CD4-positive, alpha-beta T cell (primary cell): ENCODE measurements around the gene EIF5. TPM values are rescaled to one million over a fixed set of nuclear protein-coding genes. Genes with fewer than 3 reads are reported as not detected.
A peak's percentile ranks its signal among the peaks of the same experiment; 100 is the strongest.

Experiments
- ATAC-seq: fragments of 200-7000 bp; cut with Tn5 transposase; one replicate; pipeline ENCODE4 v1.10.0; 2022; ENCODE audit warnings: mild to moderate bottlenecking; ENCODE audit not compliant: poor library complexity
- CTCF ChIA-PET: fragments of 350-600 bp; sonication (Branson Sonifier 250); formaldehyde crosslinking; loops from one replicate; lab custom pipeline; 2021; ENCODE audit warnings: antibody characterized with exemption, inconsistent platforms; lab: Charles Lee
- POLR2A ChIA-PET: fragments of 350-600 bp; sonication (Branson Sonifier 250); formaldehyde crosslinking; loops from one replicate; lab custom pipeline; 2021; ENCODE audit warnings: antibody characterized with exemption, inconsistent platforms; lab: Charles Lee
- DNase-seq, 14 experiments: peaks; one replicate each; pipeline ENCODE4 v3.0.0-alpha.2; 2013 to 2020; ENCODE audit warnings: mixed read lengths in 2 of 14
- H3K27ac ChIP-seq, 2 donors: one replicate each; pipeline versions ENCODE4 v1.5.1 to v1.7.0; 2013; ENCODE audit warnings: low read length in 2 of 2, low read depth in 1 of 2, mild to moderate bottlenecking in 1 of 2
- H3K27me3 ChIP-seq, 2 experiments: 1 replicate in 1 of 2; 2 replicates in 1 of 2; pipeline versions ENCODE4 v1.6.1 to v1.7.0; 2013; ENCODE audit warnings: low read length in 2 of 2, control low read depth in 1 of 2, mild to moderate bottlenecking in 1 of 2, moderate library complexity in 1 of 2; ENCODE audit not compliant: insufficient read depth in 2 of 2, control insufficient read depth in 1 of 2
- H3K36me3 ChIP-seq: one replicate; pipeline ENCODE4 v1.6.1; 2013; ENCODE audit warnings: low read length, control low read depth; ENCODE audit not compliant: insufficient read depth
- H3K4me1 ChIP-seq: one replicate; pipeline ENCODE4 v1.6.1; 2013; ENCODE audit warnings: low read length, control low read depth; ENCODE audit not compliant: insufficient read depth
- H3K4me3 ChIP-seq: one replicate; pipeline ENCODE4 v1.5.1; 2013; ENCODE audit warnings: mild to moderate bottlenecking, low read length, moderate library complexity
- H3K9me3 ChIP-seq, 2 experiments: 1 replicate in 1 of 2; 2 replicates in 1 of 2; pipeline versions ENCODE4 v1.6.1 to v1.7.0; 2013; ENCODE audit warnings: low read length in 2 of 2, mild to moderate bottlenecking in 2 of 2, control low read depth in 1 of 2, moderate library complexity in 1 of 2; ENCODE audit not compliant: control insufficient read depth in 1 of 2, insufficient read depth in 1 of 2
- H3K27ac Mint-ChIP-seq: one replicate; pipeline ENCODE4 v1.8.0; 2020; ENCODE audit warnings: mixed read lengths
- H3K27me3 Mint-ChIP-seq: one replicate; pipeline ENCODE4 v1.8.0; 2021; ENCODE audit warnings: mixed read lengths
- H3K36me3 Mint-ChIP-seq: one replicate; pipeline ENCODE4 v1.8.0; 2021; ENCODE audit warnings: low read depth, mixed read lengths
- H3K4me1 Mint-ChIP-seq: one replicate; pipeline ENCODE4 v1.8.0; 2021; ENCODE audit warnings: low read depth, mixed read lengths
- H3K4me3 Mint-ChIP-seq: one replicate; pipeline ENCODE4 v1.8.0; 2020; ENCODE audit warnings: mild to moderate bottlenecking, mixed read lengths
- H3K9me3 Mint-ChIP-seq: one replicate; pipeline ENCODE4 v1.8.0; 2020; ENCODE audit warnings: mixed read lengths
- CTCF ChIP-seq: fragments of 200-600 bp; IDR thresholded peaks from one replicate; pipeline ENCODE4 v1.8.0; 2022; ENCODE audit warnings: antibody characterized with exemption, mild to moderate bottlenecking
- intact Hi-C, 2 experiments: fragments of 100-400 bp; cut with DNase I in 1 of 2; cut with micrococcal nuclease in 1 of 2; formaldehyde crosslinking; loops; one replicate each; pipeline versions ENCODE4 v1.15.1 to v1.9.0; 2023 to 2025; cut with DNase I, micrococcal nuclease
- total RNA-seq, 174 experiments: library from RNA in 2 of 174; stranded (reverse) in 2 of 174; gene quantifications; one replicate each; pipeline ENCODE4 v1.2.3 and lab custom pipeline; 2021 to 2026

Gene EIF5
- total RNA-seq, 2 experiments from 2014 or later: 658 TPM

GRCh38 chr14:103336191-103336590, 2.2 kb downstream of the EIF5 start:
- Mint-ChIP-seq H3K27me3 (peaks cover 4% of the 10 kb centered on the region), H3K9me3 (no peaks in the 10 kb centered on the region), H3K4me3 (peak overlapping the region; percentile 100), H3K27ac (peak overlapping the region; percentile 100), H3K36me3 (peaks cover 70% of the 10 kb centered on the region), H3K4me1 (peaks cover 69% of the 10 kb centered on the region)
- Histone ChIP-seq H3K4me1 (peaks cover 29% of the 10 kb centered on the region), H3K36me3 (peaks cover 61% of the 10 kb centered on the region), H3K4me3 (peak overlapping the region; percentile 86), H3K27ac (no peak overlapping the region), H3K27me3 (no peaks in the 10 kb centered on the region), H3K9me3 (no peaks in the 10 kb centered on the region)
- intact Hi-C loops: loop anchor here in 1 of 2 experiments (5.0 to 10.0 kb wide), 3 partner anchors 381 to 744 kb away; partner anchors contain the start of genes RCOR1, TDRD9, XRCC3 and ZFYVE21
- ChIA-PET POLR2A (interaction anchor here (0.7 to 3.7 kb wide), 3 partner anchors 9 to 49 kb away, joined by 4 to 51 read pairs (median 32); partner anchors contain the start of gene MARK3), CTCF (interaction anchor here (1.5 kb wide), 1 partner anchor 55 kb away, joined by 8 read pairs; no protein-coding TSS in a partner anchor)
- peak in 1 of 14 experiments; percentile 16 for DNase-seq
- TF ChIP-seq CTCF: no peak
- ATAC-seq: no peak

- no peak for TF ChIP-seq CTCF
- Histone ChIP-seq H3K36me3 (peaks cover 77% of the 10 kb centered on the region), H3K4me1 (peaks cover 28% of the 10 kb centered on the region), H3K27me3 (no peaks in the 10 kb centered on the region), H3K4me3 (no peak overlapping the region), H3K9me3 (no peaks in the 10 kb centered on the region), H3K27ac (no peak overlapping the region)
- intact Hi-C loops: loop anchor here in 1 of 2 experiments (5.0 to 10.0 kb wide), 3 partner anchors 380 to 745 kb away; partner anchors contain the start of genes RCOR1, TDRD9, XRCC3 and ZFYVE21
- ATAC-seq (no peak), DNase-seq (peak in 1 of 14 experiments; percentile 11)
- ChIA-PET CTCF (no interaction called here), POLR2A (interaction anchor here (1.4 kb wide), 1 partner anchor 10 kb away, joined by 3 read pairs; no protein-coding TSS in a partner anchor)
- peak overlapping the region; percentile 100 for H3K27ac Mint-ChIP-seq
- H3K27me3 Mint-ChIP-seq: peaks cover 4% of the 10 kb centered on the region
- H3K4me1 Mint-ChIP-seq: peaks cover 78% of the 10 kb centered on the region
- H3K36me3 Mint-ChIP-seq: peaks cover 86% of the 10 kb centered on the region
- peak overlapping the region; percentile 30 for H3K4me3 Mint-ChIP-seq
- H3K9me3 Mint-ChIP-seq: no peaks in the 10 kb centered on the region
Observed at GRCh38 chr14:103337794-103338193, 3.8 kb downstream of the EIF5 start.

GRCh38 chr14:103339561-103339960, 5.5 kb downstream of the EIF5 start:
- POLR2A ChIA-PET: interaction anchor here (1.4 kb wide), 1 partner anchor 45 kb away, joined by 9 read pairs; the partner anchor contains the start of gene MARK3

More at GRCh38 chr14:103339561-103339960, 5.5 kb downstream of the EIF5 start:
- H3K27me3 ChIP-seq: no peaks in the 10 kb centered on the region
- no peak for TF ChIP-seq CTCF
- CTCF ChIA-PET: interaction anchor here (1.4 kb wide), 1 partner anchor 51 kb away, joined by 5 read pairs; no protein-coding TSS in a partner anchor
- intact Hi-C loops: loop anchor here in 1 of 2 experiments (5.0 to 10.0 kb wide), 3 partner anchors 378 to 747 kb away; partner anchors contain the start of genes RCOR1, TDRD9, XRCC3 and ZFYVE21
- DNase-seq (peak in 1 of 14 experiments; percentile 11), ATAC-seq (no peak)
- no peak overlapping the region for H3K27ac ChIP-seq
- peaks cover 94% of the 10 kb centered on the region for H3K36me3 ChIP-seq
- no peak overlapping the region for H3K4me3 ChIP-seq
- Mint-ChIP-seq H3K27ac (peak overlapping the region; percentile 100), H3K4me3 (no peak overlapping the region), H3K36me3 (peaks cover 98% of the 10 kb centered on the region), H3K9me3 (no peaks in the 10 kb centered on the region), H3K27me3 (no peaks in the 10 kb centered on the region), H3K4me1 (peaks cover 69% of the 10 kb centered on the region)
- no peaks in the 10 kb centered on the region for H3K9me3 ChIP-seq
- peaks cover 22% of the 10 kb centered on the region for H3K4me1 ChIP-seq
